ENCODE measurements around the gene LGR5. TPM values are rescaled to one million over a fixed set of nuclear protein-coding genes. Genes with fewer than 3 reads are reported as not detected.

The LGR5 gene
- total RNA-seq, 3 donors from 2014 or later = not detected

DNA sequence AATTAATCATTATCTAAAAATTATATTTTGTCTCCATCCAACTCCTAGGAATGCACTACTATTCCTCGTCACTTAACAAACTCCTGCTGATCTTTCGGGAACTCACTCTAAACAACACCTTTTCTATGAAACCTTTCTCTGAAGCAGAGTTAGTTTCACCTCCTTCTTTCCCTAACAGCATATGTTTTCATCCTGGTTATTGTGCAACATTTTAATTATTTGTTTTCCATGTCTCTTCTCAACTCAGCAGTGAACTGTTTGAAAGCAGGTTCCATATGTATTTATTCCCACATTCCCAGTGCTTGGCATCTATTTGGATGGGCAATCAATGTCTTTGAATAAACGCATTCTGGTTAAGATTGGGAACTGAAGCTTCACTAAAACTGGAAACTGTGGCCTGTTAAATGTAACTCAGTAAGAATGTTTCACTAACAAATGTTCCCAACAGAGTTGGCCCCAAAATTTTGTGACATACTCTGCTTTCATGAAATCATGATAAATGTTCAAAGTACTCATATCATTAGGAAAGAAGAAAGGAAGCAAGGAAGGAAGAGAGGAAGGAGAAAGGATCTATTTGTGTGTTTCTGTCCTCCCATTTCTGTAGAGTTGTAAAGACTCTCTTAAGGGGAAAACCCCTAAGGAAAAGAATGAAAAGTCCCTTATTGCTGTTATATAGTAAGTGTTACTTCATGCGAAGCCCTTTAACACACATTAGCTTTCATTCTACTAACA is 13.9 kb upstream of the LGR5 start:
- Mint-ChIP-seq H3K9me3 (no peaks in the 10 kb centered on the region), H3K36me3 (ENCODE audit: insufficient read depth) (no peaks in the 10 kb centered on the region), H3K27me3 (ENCODE audit: low read depth) (peaks cover 15% of the 10 kb centered on the region), H3K4me1 (ENCODE audit: low read depth) (no peaks in the 10 kb centered on the region), H3K4me3 (no peak overlapping the region)
- no peak for ATAC-seq
- no peak for DNase-seq

DNA sequence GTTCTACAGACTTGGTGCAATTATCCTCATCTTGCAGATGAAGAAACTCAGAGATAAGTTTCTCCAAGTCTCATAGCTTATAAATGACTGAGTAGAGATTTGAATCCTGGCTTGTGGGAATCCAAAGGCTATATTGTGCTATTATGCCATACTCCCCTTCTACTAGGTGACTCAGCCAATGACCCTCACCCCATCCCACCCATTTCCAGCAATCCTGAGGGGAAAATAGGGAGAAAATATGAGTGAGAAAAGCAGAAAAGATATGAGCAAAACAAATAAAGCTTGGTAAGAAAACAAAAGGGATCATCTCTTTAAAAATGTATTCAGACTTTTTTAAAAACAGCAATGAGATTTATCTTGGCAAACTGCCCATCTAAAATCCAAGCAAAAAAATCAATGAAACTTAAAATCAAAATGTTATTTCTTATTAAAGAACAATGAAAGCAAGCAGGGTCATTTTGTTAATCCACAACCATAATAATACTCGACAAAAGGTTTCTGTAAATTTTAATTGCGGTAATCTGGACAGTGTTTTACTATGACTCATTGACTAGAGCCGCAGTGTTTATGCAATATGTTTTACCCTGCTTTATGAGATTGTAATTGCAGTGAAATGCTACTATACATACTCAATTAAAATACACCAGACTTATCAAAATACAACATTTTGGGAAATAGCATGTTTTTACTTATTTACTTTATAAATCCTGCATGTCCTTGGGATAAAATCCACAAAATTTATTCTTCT is 13.1 kb upstream of the LGR5 start:
- H3K36me3 Mint-ChIP-seq (ENCODE audit: insufficient read depth) = no peaks in the 10 kb centered on the region
- ATAC-seq (no peak), DNase-seq (no peak)
- peaks cover 18% of the 10 kb centered on the region for H3K27me3 Mint-ChIP-seq (ENCODE audit: low read depth)
- no peaks in the 10 kb centered on the region for H3K4me1 Mint-ChIP-seq (ENCODE audit: low read depth)
- H3K4me3 Mint-ChIP-seq = no peak overlapping the region
- H3K9me3 Mint-ChIP-seq = no peaks in the 10 kb centered on the region

DNA sequence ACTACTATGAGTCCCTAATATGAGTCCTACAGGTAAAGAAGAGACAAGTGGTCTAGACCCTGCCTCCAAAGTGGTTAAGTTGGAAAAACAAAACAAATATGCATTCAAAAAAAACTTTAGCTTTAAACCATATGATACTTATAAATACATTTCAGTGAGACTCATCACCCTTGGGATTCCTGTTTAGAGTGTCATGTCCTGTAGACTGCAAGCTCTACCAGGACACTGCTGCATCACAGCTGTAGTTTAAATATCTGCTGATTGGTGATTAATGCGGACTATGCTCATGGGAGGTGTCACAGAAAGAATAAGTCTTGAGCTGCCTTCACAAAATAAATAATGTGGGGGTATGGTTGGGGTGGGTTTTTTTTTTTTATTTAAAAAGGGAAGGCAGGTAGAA is 8.8 kb upstream of the LGR5 start:
- Mint-ChIP-seq H3K4me3 (no peak overlapping the region), H3K36me3 (ENCODE audit: insufficient read depth) (no peaks in the 10 kb centered on the region), H3K4me1 (ENCODE audit: low read depth) (no peaks in the 10 kb centered on the region), H3K9me3 (no peaks in the 10 kb centered on the region), H3K27me3 (ENCODE audit: low read depth) (peaks cover 32% of the 10 kb centered on the region)
- DNase-seq (no peak), ATAC-seq (no peak)

DNA sequence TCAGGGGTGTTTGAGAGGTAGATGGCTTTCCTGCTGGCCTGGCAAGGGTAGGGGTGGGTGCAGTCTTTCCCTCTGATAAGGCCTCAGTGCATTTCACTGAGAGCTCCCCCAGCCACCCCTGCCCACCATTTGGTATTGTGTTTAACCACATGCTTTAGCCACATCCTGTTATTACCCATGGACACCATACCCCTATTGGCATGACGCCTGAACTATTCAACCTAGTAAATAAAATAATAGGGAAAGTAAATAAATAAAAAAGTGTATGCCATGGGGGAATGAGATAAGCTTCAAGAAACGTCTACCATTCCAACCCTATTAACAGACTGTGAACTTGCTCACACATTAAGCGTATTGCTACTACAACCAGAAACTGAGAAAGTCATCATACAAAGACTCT is 7.6 kb upstream of the LGR5 start:
- H3K27me3 Mint-ChIP-seq (ENCODE audit: low read depth) = peaks cover 33% of the 10 kb centered on the region
- peaks cover 7% of the 10 kb centered on the region for H3K9me3 Mint-ChIP-seq
- H3K4me1 Mint-ChIP-seq (ENCODE audit: low read depth) = no peaks in the 10 kb centered on the region
- H3K36me3 Mint-ChIP-seq (ENCODE audit: insufficient read depth) = no peaks in the 10 kb centered on the region
- ATAC-seq (no peak), DNase-seq (no peak)
- no peak overlapping the region for H3K4me3 Mint-ChIP-seq

DNA sequence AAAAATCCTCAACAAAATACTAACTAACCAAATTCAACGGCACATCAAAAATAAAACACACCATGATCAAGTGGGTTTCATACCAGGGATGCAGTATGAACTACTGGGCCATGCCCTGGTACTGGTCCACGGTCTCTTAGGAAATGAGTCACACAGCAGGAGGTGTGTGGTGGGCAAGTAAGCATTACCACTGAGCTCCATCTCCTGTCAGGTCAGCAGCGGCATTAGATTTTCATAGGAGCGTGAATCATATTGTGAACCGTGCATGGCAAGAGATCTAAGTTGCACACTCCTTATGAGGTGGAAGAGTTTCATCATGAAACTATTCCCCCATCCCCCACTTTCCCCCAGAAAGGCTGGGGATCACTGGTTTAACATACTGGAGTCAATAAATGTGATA is 6.7 kb upstream of the LGR5 start:
- H3K36me3 Mint-ChIP-seq (ENCODE audit: insufficient read depth) = no peaks in the 10 kb centered on the region
- peaks cover 10% of the 10 kb centered on the region for H3K9me3 Mint-ChIP-seq
- ATAC-seq (no peak), DNase-seq (no peak)
- H3K4me3 Mint-ChIP-seq = no peak overlapping the region
- peaks cover 41% of the 10 kb centered on the region for H3K27me3 Mint-ChIP-seq (ENCODE audit: low read depth)
- H3K4me1 Mint-ChIP-seq (ENCODE audit: low read depth) = no peaks in the 10 kb centered on the region

DNA sequence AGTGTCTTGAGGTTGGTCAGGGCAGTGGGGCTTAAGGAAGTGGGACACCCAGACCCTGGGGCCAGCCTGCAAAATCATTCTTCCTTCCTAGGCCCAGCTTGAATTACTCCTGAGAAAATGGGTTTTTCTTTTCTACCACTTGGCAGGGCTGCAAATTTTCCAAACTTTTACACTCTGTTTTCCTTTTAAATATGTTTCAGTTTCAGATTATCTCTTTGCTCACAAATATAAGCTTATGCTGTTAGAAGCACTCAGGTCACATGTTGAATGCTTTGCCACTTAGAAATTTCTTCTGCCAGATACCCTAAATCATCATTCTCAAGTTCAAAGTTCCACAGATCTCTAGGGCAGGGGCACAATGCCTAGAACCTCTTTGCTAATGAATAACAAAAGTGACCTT is 2.9 kb upstream of the LGR5 start:
- no peak for ATAC-seq
- Mint-ChIP-seq H3K36me3 (ENCODE audit: insufficient read depth) (no peaks in the 10 kb centered on the region), H3K4me3 (no peak overlapping the region), H3K9me3 (peaks cover 10% of the 10 kb centered on the region), H3K4me1 (ENCODE audit: low read depth) (peaks cover 22% of the 10 kb centered on the region), H3K27me3 (ENCODE audit: low read depth) (peaks cover 58% of the 10 kb centered on the region)
- DNase-seq = no peak

DNA sequence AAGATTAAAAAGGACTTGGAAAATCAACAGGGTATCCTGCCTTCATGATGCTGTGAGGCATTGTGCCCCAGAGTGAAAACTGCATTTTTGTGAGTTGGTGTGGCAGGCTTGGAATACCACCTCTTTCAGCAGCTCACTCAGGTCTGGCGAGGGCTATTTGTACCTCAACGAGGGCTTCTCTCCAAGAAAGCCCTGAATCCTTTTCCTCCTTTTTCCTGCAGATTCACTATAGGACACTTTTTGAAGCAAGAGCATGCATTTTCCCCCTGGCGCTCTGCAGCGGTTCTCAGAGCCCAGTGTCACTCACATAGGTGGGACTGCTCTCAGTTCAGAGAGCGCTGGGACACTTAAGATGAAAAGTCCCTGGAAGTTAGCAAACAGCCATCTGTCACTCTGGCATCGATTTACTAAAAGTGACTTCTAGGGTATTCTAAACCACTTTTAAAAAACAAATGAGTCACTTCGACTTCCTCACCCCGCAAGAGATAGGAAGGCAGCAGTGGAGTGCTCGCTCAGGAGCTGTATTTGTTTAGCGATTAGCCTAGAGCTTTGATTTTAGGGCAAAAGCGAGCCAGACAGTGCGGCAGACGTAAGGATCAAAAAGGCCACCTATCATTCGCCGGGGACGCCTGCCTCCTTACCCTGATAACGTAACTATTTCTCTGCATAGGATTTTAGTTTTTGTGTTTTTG is 782 bp upstream of the LGR5 start:
- no peaks in the 10 kb centered on the region for H3K36me3 Mint-ChIP-seq (ENCODE audit: insufficient read depth)
- H3K4me1 Mint-ChIP-seq (ENCODE audit: low read depth) = peaks cover 22% of the 10 kb centered on the region
- no peak for DNase-seq
- peak overlapping the region; percentile 75 for H3K4me3 Mint-ChIP-seq
- H3K9me3 Mint-ChIP-seq = peaks cover 10% of the 10 kb centered on the region
- peaks cover 50% of the 10 kb centered on the region for H3K27me3 Mint-ChIP-seq (ENCODE audit: low read depth)
- ATAC-seq = peak in 1 of 2 donors; percentile 52

DNA sequence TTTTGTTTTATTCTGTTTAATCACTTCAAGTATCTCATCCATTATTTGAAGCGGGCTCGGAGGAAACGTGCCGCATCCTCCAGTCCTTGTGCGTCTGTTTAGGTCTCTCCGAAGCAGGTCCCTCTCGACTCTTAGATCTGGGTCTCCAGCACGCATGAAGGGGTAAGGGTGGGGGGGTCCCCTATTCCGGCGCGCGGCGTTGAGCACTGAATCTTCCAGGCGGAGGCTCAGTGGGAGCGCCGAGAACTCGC is 311 bp upstream of the LGR5 start:
- Mint-ChIP-seq H3K4me1 (ENCODE audit: low read depth) (peaks cover 22% of the 10 kb centered on the region), H3K36me3 (ENCODE audit: insufficient read depth) (no peaks in the 10 kb centered on the region)

DNA sequence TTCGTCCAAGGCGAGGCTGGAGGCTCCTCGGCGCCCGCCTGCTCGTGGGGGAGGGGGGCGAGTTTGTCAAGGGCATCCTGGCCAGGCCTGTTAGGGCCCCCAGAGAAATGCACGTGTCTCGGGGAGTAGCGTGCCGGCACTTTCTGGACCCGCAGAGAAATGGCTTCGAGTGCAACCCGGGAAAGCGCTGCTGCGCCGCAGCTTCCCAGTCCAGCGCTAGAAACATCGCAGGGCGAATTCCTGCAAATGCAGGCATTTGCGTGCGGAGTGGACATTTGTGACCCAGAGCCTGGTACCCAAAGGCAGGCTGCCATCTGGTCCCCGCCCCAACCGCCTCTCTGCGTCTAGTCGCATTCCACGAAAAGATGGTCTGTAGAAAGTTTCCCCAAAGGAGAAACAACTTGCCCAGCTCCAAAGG is 756 bp downstream of the LGR5 start:
- peaks cover 49% of the 10 kb centered on the region for H3K27me3 Mint-ChIP-seq (ENCODE audit: low read depth)
- DNase-seq (no peak), ATAC-seq (peak in 1 of 2 donors; percentile 13)
- H3K4me3 Mint-ChIP-seq = peak overlapping the region; percentile 64
- no peaks in the 10 kb centered on the region for H3K36me3 Mint-ChIP-seq (ENCODE audit: insufficient read depth)
- peaks cover 22% of the 10 kb centered on the region for H3K4me1 Mint-ChIP-seq (ENCODE audit: low read depth)
- H3K9me3 Mint-ChIP-seq = peaks cover 10% of the 10 kb centered on the region

More for the DNA sequence above, 311 bp upstream of the LGR5 start:
- H3K4me3 Mint-ChIP-seq = peak overlapping the region; percentile 75
- peak; percentile 4 to 41 for ATAC-seq
- peaks cover 10% of the 10 kb centered on the region for H3K9me3 Mint-ChIP-seq
- H3K27me3 Mint-ChIP-seq (ENCODE audit: low read depth) = peaks cover 46% of the 10 kb centered on the region
- DNase-seq = no peak

DNA sequence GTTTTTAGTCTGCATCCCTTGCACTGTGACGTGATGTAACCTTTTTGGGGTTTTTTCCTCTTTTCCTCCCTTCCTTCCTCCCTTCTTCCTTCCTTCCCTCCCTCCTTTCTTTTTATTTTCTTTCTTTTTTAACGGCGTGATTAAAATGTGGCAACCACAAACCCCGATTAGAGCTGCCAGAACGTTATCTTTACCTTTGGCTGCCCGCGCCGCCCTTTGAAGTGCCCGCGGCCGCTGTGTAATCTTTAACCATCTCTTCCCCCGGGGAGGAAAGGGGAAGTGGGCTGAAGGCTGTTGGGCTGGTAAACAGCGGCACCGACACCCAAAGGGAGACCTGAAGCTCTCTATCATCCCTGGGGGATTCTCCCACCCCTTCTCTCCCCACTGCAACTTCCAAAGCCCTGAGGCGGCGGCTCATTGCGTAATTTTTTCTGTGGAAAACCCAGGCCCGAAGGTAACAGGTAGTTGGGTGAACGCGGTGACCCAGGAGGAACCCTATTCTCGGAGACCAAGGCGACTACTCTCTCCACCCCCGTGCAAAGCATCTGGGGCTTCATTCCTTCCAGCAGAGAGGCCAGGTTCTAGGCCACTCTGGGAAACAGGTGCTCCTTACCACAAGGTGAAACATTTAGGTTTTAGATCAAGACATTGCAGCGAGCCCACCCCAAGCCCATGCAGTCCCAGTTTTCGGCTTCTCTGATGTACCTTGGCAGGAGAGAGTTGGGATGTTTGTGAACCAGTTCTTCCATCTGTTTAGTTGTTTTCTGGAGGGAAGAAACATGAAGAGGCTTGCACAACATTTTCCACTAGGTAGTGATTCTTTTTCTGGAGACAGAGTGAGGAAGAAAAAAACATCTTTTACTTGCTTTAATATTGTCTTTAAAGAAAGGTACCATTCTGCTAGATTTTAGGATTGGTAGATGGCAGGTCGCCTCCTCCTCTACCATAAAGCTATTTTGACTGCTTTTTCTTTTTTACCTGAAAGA is 1.5 kb downstream of the LGR5 start:
- ATAC-seq = no peak
- Mint-ChIP-seq H3K4me1 (ENCODE audit: low read depth) (peaks cover 22% of the 10 kb centered on the region), H3K27me3 (ENCODE audit: low read depth) (peaks cover 48% of the 10 kb centered on the region), H3K4me3 (peak overlapping the region; percentile 64), H3K36me3 (ENCODE audit: insufficient read depth) (no peaks in the 10 kb centered on the region), H3K9me3 (peaks cover 10% of the 10 kb centered on the region)
- DNase-seq = no peak

DNA sequence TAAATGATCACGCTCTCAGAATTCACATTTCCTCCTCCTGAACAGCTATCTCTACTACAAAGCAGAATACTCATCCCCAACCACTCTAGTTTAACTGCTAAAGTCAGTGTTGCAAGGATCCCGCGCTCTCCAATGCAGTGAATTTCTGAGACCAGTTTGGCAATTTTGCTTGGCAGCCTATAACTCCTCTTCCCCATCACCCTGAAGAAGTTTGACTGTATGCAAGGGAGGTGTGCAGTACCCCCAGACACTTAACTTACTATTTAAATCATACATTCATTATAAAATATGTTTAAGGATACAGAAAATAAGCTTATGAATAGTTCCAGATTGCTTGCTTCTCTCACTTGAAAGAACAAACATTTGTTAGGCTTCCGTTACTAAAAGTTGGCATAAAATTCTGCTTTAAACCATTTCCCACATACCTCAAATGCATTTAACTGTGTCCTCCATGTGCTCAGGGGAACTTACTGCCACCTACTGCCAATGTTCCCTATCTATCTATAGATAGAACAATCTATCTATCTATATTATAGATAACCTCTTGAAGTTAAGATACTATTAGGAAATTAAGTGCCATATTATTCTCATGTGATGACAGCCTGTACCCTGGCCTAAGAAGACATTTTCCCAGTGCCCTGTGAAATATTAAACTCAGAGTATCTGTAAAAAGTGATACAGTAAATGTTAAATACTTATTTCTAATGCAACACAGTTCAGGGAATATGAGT is 2.4 kb downstream of the LGR5 start:
- peaks cover 22% of the 10 kb centered on the region for H3K4me1 Mint-ChIP-seq (ENCODE audit: low read depth)
- peaks cover 3% of the 10 kb centered on the region for H3K9me3 Mint-ChIP-seq
- ATAC-seq = no peak
- no peaks in the 10 kb centered on the region for H3K36me3 Mint-ChIP-seq (ENCODE audit: insufficient read depth)
- no peak overlapping the region for H3K4me3 Mint-ChIP-seq
- peaks cover 50% of the 10 kb centered on the region for H3K27me3 Mint-ChIP-seq (ENCODE audit: low read depth)
- DNase-seq = no peak

DNA sequence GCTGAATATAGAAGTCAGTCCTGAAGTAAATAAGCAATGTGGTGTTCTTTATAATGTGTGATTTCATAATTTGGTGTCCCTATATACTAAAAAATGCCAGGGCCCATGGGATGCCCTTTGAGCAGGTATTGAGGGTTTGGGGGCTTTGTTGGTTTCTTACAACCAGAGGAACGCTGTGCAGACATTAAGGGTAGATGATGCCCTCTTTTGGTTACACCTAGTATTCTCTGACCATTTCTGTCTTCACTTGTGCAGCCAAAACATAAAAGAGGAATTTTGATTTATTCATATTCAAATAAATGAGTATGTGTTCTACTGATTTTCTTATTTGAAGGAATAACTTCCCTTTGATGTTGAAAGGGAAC is 3.0 kb downstream of the LGR5 start:
- Mint-ChIP-seq H3K27me3 (ENCODE audit: low read depth) (peaks cover 46% of the 10 kb centered on the region), H3K4me3 (no peak overlapping the region), H3K9me3 (no peaks in the 10 kb centered on the region), H3K4me1 (ENCODE audit: low read depth) (peaks cover 22% of the 10 kb centered on the region), H3K36me3 (ENCODE audit: insufficient read depth) (no peaks in the 10 kb centered on the region)
- DNase-seq (no peak), ATAC-seq (no peak)

DNA sequence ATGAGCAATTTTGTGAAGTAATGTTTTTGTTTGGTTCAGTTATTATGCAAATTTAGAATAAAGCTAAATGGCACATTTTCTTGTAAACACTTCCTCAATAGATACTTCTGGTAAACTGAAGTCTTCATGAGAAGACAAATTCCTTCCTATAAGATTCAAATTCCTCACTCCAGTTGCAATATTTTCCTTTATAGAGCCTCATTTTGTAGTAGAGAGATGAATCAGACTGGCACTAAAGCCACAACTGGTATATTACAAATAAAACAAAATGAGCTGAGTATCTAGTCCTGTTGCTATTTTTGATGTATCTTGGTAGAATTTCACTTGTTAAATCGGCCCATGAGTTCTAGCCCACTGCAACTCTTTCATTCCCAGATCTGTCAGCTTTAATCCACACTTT is 5.5 kb downstream of the LGR5 start:
- ATAC-seq = no peak
- DNase-seq = no peak
- Mint-ChIP-seq H3K4me1 (ENCODE audit: low read depth) (peaks cover 13% of the 10 kb centered on the region), H3K4me3 (no peak overlapping the region), H3K9me3 (no peaks in the 10 kb centered on the region), H3K27me3 (ENCODE audit: low read depth) (peaks cover 34% of the 10 kb centered on the region), H3K36me3 (ENCODE audit: insufficient read depth) (no peaks in the 10 kb centered on the region)
